ENCODE results near the gene GNRHR. TPM values are rescaled to one million over a fixed set of nuclear protein-coding genes. Genes with fewer than 3 reads are reported as not detected.

GNRHR gene
- total RNA-seq, 2 experiments from 2014 or later, result not detected

DNA sequence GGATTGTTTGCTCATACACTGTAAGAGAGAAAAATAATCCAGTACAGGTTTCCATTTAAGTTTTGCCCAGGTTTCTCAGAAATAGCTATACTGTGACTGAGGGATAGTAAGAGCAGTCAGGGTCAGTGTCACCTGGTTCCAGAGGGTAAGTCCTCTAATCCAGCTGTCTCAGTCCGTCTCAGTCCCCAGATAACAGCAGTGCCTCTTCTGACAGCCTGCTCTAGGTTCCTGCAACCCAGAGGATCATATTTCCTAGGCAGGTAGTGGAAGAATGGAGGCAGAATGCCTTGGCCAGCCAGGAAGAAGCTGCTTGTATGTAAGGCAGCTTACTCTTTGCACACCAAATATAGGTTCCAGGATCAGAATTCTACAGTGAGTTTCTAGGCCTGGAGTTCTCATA lies 22.6 kb upstream of the GNRHR start:
- intact Hi-C loops (cut with micrococcal nuclease; ENCODE audit: unreplicated experiment), result no loop called here
- CTCF ChIA-PET (ENCODE audit: unreplicated experiment), result no interaction called here
- H3K9me2 ChIP-seq (ENCODE audit: insufficient read depth, low read length), result no peaks in the 10 kb centered on the region
- H3K79me2 ChIP-seq (ENCODE audit: insufficient read depth, low read depth, low read length), result no peaks in the 10 kb centered on the region
- no peaks in the 10 kb centered on the region for H3K36me3 ChIP-seq (ENCODE audit: insufficient read depth, low read length)
- H3K4me2 ChIP-seq (ENCODE audit: low read length), result no peak overlapping the region
- no peak overlapping the region for H3K27ac ChIP-seq (ENCODE audit: low read depth, low read length, poor library complexity, severe bottlenecking)
- H4K20me1 ChIP-seq (ENCODE audit: insufficient read depth, low read length), result no peaks in the 10 kb centered on the region
- TF ChIP-seq CTCF (conservative IDR thresholded peaks at IDR 0.05; ENCODE audit: low read length), result no peak
- TF ChIP-seq EZH2phosphoT487 (IDR thresholded peaks at IDR 0.05; ENCODE audit: borderline replicate concordance, low read depth, low read length), result no peak
- no peak overlapping the region for H3K4me3 ChIP-seq (ENCODE audit: low read depth, low read length, poor library complexity, severe bottlenecking)
- no peak for DNase-seq (ENCODE audit: low spot score)
- H3K4me1 ChIP-seq (ENCODE audit: insufficient read depth, low read length, poor library complexity, severe bottlenecking), result no peaks in the 10 kb centered on the region
- H2AFZ ChIP-seq (ENCODE audit: low read length), result no peak overlapping the region
- BruUV-seq (replicated peaks), result no TSS peak
- POLR2A ChIA-PET, result interaction anchor here (1.0 to 1.2 kb wide), 3 partner anchors 16 to 31 kb away, joined by 3 to 4 read pairs (median 3); no protein-coding TSS in a partner anchor
- H3K9me3 ChIP-seq (ENCODE audit: low read length), result no peaks in the 10 kb centered on the region

GRCh38 chr4:67770422-67770821 lies 16.2 kb upstream of the GNRHR start:
- no peak overlapping the region for H3K27ac ChIP-seq (ENCODE audit: low read depth, low read length, poor library complexity, severe bottlenecking)
- DNase-seq (ENCODE audit: low spot score), result no peak
- H3K9me2 ChIP-seq (ENCODE audit: insufficient read depth, low read length), result no peaks in the 10 kb centered on the region
- BruUV-seq (replicated peaks), result no TSS peak
- H4K20me1 ChIP-seq (ENCODE audit: insufficient read depth, low read length), result no peaks in the 10 kb centered on the region
- TF ChIP-seq CTCF (conservative IDR thresholded peaks at IDR 0.05; ENCODE audit: low read length) (no peak), EZH2phosphoT487 (IDR thresholded peaks at IDR 0.05; ENCODE audit: borderline replicate concordance, low read depth, low read length) (no peak)
- ChIA-PET POLR2A (interaction anchor here (0.6 to 2.3 kb wide), 3 partner anchors 13 to 214 kb away, joined by 3 to 9 read pairs (median 4); no protein-coding TSS in a partner anchor), CTCF (ENCODE audit: unreplicated experiment) (no interaction called here)
- H3K79me2 ChIP-seq (ENCODE audit: insufficient read depth, low read depth, low read length), result no peaks in the 10 kb centered on the region
- no peaks in the 10 kb centered on the region for H3K36me3 ChIP-seq (ENCODE audit: insufficient read depth, low read length)
- H2AFZ ChIP-seq (ENCODE audit: low read length), result no peak overlapping the region
- no peak overlapping the region for H3K4me2 ChIP-seq (ENCODE audit: low read length)
- H3K4me3 ChIP-seq (ENCODE audit: low read depth, low read length, poor library complexity, severe bottlenecking), result no peak overlapping the region
- no peaks in the 10 kb centered on the region for H3K9me3 ChIP-seq (ENCODE audit: low read length)
- H3K4me1 ChIP-seq (ENCODE audit: insufficient read depth, low read length, poor library complexity, severe bottlenecking), result no peaks in the 10 kb centered on the region
- intact Hi-C loops (cut with micrococcal nuclease; ENCODE audit: unreplicated experiment), result no loop called here

GRCh38 chr4:67765928-67766327 lies 11.7 kb upstream of the GNRHR start:
- no peaks in the 10 kb centered on the region for H3K9me3 ChIP-seq (ENCODE audit: low read length)
- no peaks in the 10 kb centered on the region for H3K4me1 ChIP-seq (ENCODE audit: insufficient read depth, low read length, poor library complexity, severe bottlenecking)
- no peak overlapping the region for H2AFZ ChIP-seq (ENCODE audit: low read length)
- H3K27ac ChIP-seq (ENCODE audit: low read depth, low read length, poor library complexity, severe bottlenecking), result no peak overlapping the region
- no peak overlapping the region for H3K4me3 ChIP-seq (ENCODE audit: low read depth, low read length, poor library complexity, severe bottlenecking)
- no peak overlapping the region for H3K4me2 ChIP-seq (ENCODE audit: low read length)
- TF ChIP-seq CTCF (conservative IDR thresholded peaks at IDR 0.05; ENCODE audit: low read length), result no peak
- TF ChIP-seq EZH2phosphoT487 (IDR thresholded peaks at IDR 0.05; ENCODE audit: borderline replicate concordance, low read depth, low read length), result no peak
- intact Hi-C loops (cut with micrococcal nuclease; ENCODE audit: unreplicated experiment), result no loop called here
- H3K36me3 ChIP-seq (ENCODE audit: insufficient read depth, low read length), result no peaks in the 10 kb centered on the region
- no peaks in the 10 kb centered on the region for H3K79me2 ChIP-seq (ENCODE audit: insufficient read depth, low read depth, low read length)
- no peak for DNase-seq (ENCODE audit: low spot score)
- ChIA-PET CTCF (ENCODE audit: unreplicated experiment) (no interaction called here), POLR2A (interaction anchor here (1.0 kb wide), 1 partner anchor 612 kb away, joined by 3 read pairs; no protein-coding TSS in a partner anchor)
- BruUV-seq (replicated peaks), result no TSS peak
- H3K9me2 ChIP-seq (ENCODE audit: insufficient read depth, low read length), result no peaks in the 10 kb centered on the region
- H4K20me1 ChIP-seq (ENCODE audit: insufficient read depth, low read length), result no peaks in the 10 kb centered on the region

Data from OCI-LY7 (cell line).